Thyroid gland (tissue), 4 donors: ENCODE measurements around the gene RIC3. TPM values are rescaled to one million over a fixed set of nuclear protein-coding genes. Genes with fewer than 3 reads are reported as not detected.

ENCODE experiments used
- DNase-seq, 2 donors: peaks; one replicate each; pipeline ENCODE4 v3.0.0-alpha.2; 2019
- H3K27ac ChIP-seq, 3 donors: fragments of 200-600 bp; sonication (generic); 1 replicate in 2 of 3; 2 replicates in 1 of 3; pipeline ENCODE4 v1.5.1; 2016 to 2019; ENCODE audit warnings: mild to moderate bottlenecking in 1 of 3, moderate library complexity in 1 of 3
- H3K27me3 ChIP-seq: fragments of 200-600 bp; sonication (generic); one replicate; pipeline ENCODE4 v1.5.1; 2019
- H3K36me3 ChIP-seq, 2 donors: fragments of 200-600 bp; sonication (generic); one replicate each; pipeline ENCODE4 v1.5.1; 2016 to 2019
- H3K4me1 ChIP-seq, 2 donors: fragments of 200-600 bp; sonication (generic); one replicate each; pipeline ENCODE4 v1.5.1; 2017 to 2019
- H3K4me3 ChIP-seq, 3 donors: fragments of 200-600 bp; sonication (generic); replicated peaks in 1 of 3; 1 replicate in 2 of 3; 2 replicates in 1 of 3; pipeline ENCODE4 v1.5.1; 2016; ENCODE audit warnings: mild to moderate bottlenecking in 1 of 3
- H3K9me3 ChIP-seq: fragments of 200-600 bp; sonication (generic); one replicate; pipeline ENCODE4 v1.5.1; 2017
- CTCF ChIP-seq, 6 experiments: fragments of 200-600 bp in 3 of 6; fragments of 450-650 bp in 3 of 6; sonication (generic) in 3 of 6; IDR thresholded peaks; one replicate each; pipeline ENCODE4 v1.5.1; 2016 to 2019; ENCODE audit warnings: antibody characterized with exemption in 6 of 6, mild to moderate bottlenecking in 2 of 6, inconsistent platforms in 1 of 6, moderate library complexity in 1 of 6
- POLR2A ChIP-seq, 2 donors: fragments of 450-650 bp; IDR thresholded peaks; one replicate each; pipeline ENCODE4 v1.6.1; 2017; ENCODE audit warnings: antibody characterized with exemption in 2 of 2, mild to moderate bottlenecking in 2 of 2, moderate library complexity in 1 of 2
- WGBS, 2 donors: methylation state at CpG; one replicate each; pipeline ENCODE4 v1.1.5; 2017; 5-methylcytosine and 5-hydroxymethylcytosine counted together
- intact Hi-C: fragments of 100-400 bp; cut with DNase I; formaldehyde crosslinking; loops from one replicate; pipeline ENCODE4 v1.15.1; 2023
- total RNA-seq, 4 donors: library from RNA; depleted of rRNA; stranded (reverse); fragments of >200 nt; gene quantifications; one replicate each; pipeline ENCODE4 v1.2.3, GENCODE V29; 2016

The RIC3 gene
- total RNA-seq, 4 donors from 2014 or later = 38.2 to 96.9 (median 46.9) TPM

- WGBS, 2 donors = 61 to 80% methylated on average over 4 to 5 of the region's 5 CpGs
- H3K36me3 ChIP-seq = no peaks in the 10 kb centered on the region
- TF ChIP-seq CTCF (IDR thresholded peaks at IDR 0.05) (no peak), POLR2A (IDR thresholded peaks at IDR 0.05) (no peak)
- no peak for DNase-seq
- intact Hi-C loops = no loop called here
- H3K9me3 ChIP-seq = no peaks in the 10 kb centered on the region
- no peak overlapping the region for H3K4me3 ChIP-seq
- H3K27ac ChIP-seq = no peak overlapping the region
- no peaks in the 10 kb centered on the region for H3K27me3 ChIP-seq
- no peaks in the 10 kb centered on the region for H3K4me1 ChIP-seq
These were observed 35.8 kb upstream of the RIC3 start for GRCh38 chr11:8204596-8204995.

GRCh38 chr11:8204025-8204424 lies 35.2 kb upstream of the RIC3 start:
- TF ChIP-seq CTCF (IDR thresholded peaks at IDR 0.05) (no peak), POLR2A (IDR thresholded peaks at IDR 0.05) (no peak)
- Histone ChIP-seq H3K4me3 (no peak overlapping the region), H3K27me3 (no peaks in the 10 kb centered on the region), H3K9me3 (no peaks in the 10 kb centered on the region), H3K4me1 (no peaks in the 10 kb centered on the region), H3K36me3 (no peaks in the 10 kb centered on the region), H3K27ac (no peak overlapping the region)
- DNase-seq = no peak
- WGBS, 2 donors = 79 to 89% methylated on average over 5 of the region's 5 CpGs
- intact Hi-C loops = no loop called here

GRCh38 chr11:8203414-8203715 lies 34.5 kb upstream of the RIC3 start:
- Histone ChIP-seq H3K36me3 (no peaks in the 10 kb centered on the region), H3K4me3 (no peak overlapping the region), H3K27me3 (no peaks in the 10 kb centered on the region), H3K9me3 (no peaks in the 10 kb centered on the region), H3K27ac (no peak overlapping the region), H3K4me1 (no peaks in the 10 kb centered on the region)
- DNase-seq = no peak
- intact Hi-C loops = no loop called here
- no peak for TF ChIP-seq CTCF (IDR thresholded peaks at IDR 0.05)
- no peak for TF ChIP-seq POLR2A (IDR thresholded peaks at IDR 0.05)
- 82 to 89% methylated on average over 2 of the region's 2 CpGs for WGBS, 2 donors

GRCh38 chr11:8202516-8203413 lies 33.9 kb upstream of the RIC3 start:
- no peak overlapping the region for H3K27ac ChIP-seq
- H3K27me3 ChIP-seq = no peaks in the 10 kb centered on the region
- WGBS, 2 donors = 85 to 86% methylated on average over 11 of the region's 11 CpGs
- no peak for TF ChIP-seq CTCF (IDR thresholded peaks at IDR 0.05)
- no peak for TF ChIP-seq POLR2A (IDR thresholded peaks at IDR 0.05)
- no peak for DNase-seq
- H3K4me1 ChIP-seq = no peaks in the 10 kb centered on the region
- intact Hi-C loops = no loop called here
- no peaks in the 10 kb centered on the region for H3K36me3 ChIP-seq
- H3K9me3 ChIP-seq = no peaks in the 10 kb centered on the region
- H3K4me3 ChIP-seq = no peak overlapping the region

- TF ChIP-seq CTCF (IDR thresholded peaks at IDR 0.05) = no peak
- TF ChIP-seq POLR2A (IDR thresholded peaks at IDR 0.05) = no peak
- no peak for DNase-seq
- intact Hi-C loops = no loop called here
- WGBS, 2 donors = 58 to 67% methylated on average over 4 of the region's 4 CpGs
- H3K27ac ChIP-seq = no peak overlapping the region
- H3K36me3 ChIP-seq = no peaks in the 10 kb centered on the region
- H3K27me3 ChIP-seq = no peaks in the 10 kb centered on the region
- no peak overlapping the region for H3K4me3 ChIP-seq
- no peaks in the 10 kb centered on the region for H3K4me1 ChIP-seq
- no peaks in the 10 kb centered on the region for H3K9me3 ChIP-seq
These were observed 33.0 kb upstream of the RIC3 start for GRCh38 chr11:8201644-8202365.
